GM12875 (cell line): ENCODE results near the gene NKAIN2.
"Not testable (repeated sequence)": the region's sequence is repeated elsewhere in the genome, so short reads cannot be mapped to it uniquely, and the experiment has no call there.

Experiments
- H3K4me3 ChIP-seq: one replicate; pipeline ENCODE4 v1.5.1; 2011; ENCODE audit warnings: low read depth, low read length, control low read depth
- CTCF ChIP-seq: IDR thresholded peaks from 2 replicates; pipeline ENCODE4 v1.5.1; 2011; ENCODE audit warnings: low read depth, mild to moderate bottlenecking, control low read depth, inconsistent platforms, low read length, moderate library complexity, borderline replicate concordance; ENCODE audit not compliant: insufficient read depth

NKAIN2 gene

GRCh38 chr6:124310139-124310538, 506.5 kb downstream of the NKAIN2 start:
- no peak overlapping the region for H3K4me3 ChIP-seq

GRCh38 chr6:124319410-124319809, 515.7 kb downstream of the NKAIN2 start:
- no peak overlapping the region for H3K4me3 ChIP-seq
- no peak for TF ChIP-seq CTCF

More at GRCh38 chr6:124310139-124310538, 506.5 kb downstream of the NKAIN2 start:
- TF ChIP-seq CTCF = no peak

- no peak for TF ChIP-seq CTCF
- H3K4me3 ChIP-seq = no peak overlapping the region
These were observed 520.6 kb downstream of the NKAIN2 start for GRCh38 chr6:124324237-124324636.

- no peak overlapping the region for H3K4me3 ChIP-seq
- no peak for TF ChIP-seq CTCF
These were observed 526.5 kb downstream of the NKAIN2 start for GRCh38 chr6:124330197-124330596.

GRCh38 chr6:124334359-124334758, 530.7 kb downstream of the NKAIN2 start:
- H3K4me3 ChIP-seq = no peak overlapping the region
- no peak for TF ChIP-seq CTCF

- no peak overlapping the region for H3K4me3 ChIP-seq
- no peak for TF ChIP-seq CTCF
These were observed 536.1 kb downstream of the NKAIN2 start for GRCh38 chr6:124339610-124340334.

- not testable (repeated sequence) for H3K4me3 ChIP-seq
These were observed 544.7 kb downstream of the NKAIN2 start for GRCh38 chr6:124348339-124348738.
